HG03103 (cell line): ENCODE data around the gene NELFB.
"Not testable (repeated sequence)": the region's sequence is repeated elsewhere in the genome, so short reads cannot be mapped to it uniquely, and the experiment has no call there.

ENCODE experiments used
- ATAC-seq: cut with Tn5 transposase; IDR thresholded peaks from one replicate; pipeline ENCODE4 v1.9.1; 2021; ENCODE audit warnings: low read depth; ENCODE audit not compliant: unreplicated experiment

Gene NELFB

DNA sequence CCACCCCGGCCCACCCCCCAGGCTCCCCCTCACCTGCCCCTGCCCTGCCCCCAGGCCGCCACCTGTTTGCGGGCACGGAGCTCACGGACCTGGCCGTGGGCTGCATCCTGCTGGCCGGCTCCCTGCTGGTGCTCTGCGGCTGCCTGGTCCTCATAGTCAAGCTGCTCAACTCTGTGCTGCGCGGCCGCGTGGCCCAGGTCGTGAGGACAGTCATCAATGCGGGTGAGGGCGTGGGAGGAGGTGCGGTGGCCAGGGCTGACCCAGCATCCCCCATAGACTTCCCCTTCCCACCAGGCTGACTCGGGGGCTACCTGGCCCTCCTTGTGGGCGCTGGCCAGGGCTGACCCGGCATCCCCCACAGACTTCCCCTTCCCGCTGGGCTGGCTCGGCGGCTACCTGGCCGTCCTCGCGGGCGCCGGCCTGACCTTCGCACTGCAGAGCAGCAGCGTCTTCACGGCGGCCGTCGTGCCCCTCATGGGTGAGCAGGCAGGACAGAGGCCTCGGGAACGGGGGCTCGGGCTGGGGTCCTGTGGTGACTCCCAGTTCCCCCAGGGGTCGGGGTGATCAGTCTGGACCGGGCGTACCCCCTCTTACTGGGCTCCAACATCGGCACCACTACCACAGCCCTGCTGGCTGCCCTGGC, 21.0 kb upstream of the NELFB start:
- no peak for ATAC-seq

DNA sequence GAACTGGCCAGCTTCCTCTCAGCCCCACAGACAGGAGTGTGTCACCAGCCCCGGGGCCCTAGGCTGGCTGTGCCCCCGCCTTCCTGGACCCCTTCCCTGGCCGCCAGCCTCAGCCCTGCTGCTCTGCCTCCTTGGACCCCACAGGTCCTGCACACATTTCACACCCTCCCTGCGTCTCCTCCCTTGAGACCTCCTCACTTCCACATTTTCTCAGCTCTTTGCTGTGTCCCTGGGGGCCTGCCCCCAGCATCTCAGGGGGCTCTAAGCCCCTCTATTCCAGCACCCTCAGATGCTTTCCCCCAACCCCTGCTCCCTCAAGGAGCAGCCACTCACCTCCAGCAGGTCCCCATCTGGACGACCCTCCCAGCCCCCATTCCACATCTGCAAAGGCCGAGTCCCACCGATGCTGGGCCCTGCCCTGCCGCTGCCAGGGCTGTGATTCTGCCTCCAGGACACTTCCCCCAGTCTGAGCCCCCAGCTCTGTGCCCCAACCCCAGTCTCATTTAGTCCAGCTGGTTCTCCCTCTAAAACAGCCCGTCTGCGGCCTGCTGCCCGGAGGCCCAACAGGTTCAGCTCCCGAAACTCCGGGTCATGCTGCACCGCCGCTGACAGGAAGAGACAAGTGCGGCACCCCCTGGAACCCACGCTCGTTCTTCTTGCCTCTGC, 20.2 kb upstream of the NELFB start:
- ATAC-seq: no peak

DNA sequence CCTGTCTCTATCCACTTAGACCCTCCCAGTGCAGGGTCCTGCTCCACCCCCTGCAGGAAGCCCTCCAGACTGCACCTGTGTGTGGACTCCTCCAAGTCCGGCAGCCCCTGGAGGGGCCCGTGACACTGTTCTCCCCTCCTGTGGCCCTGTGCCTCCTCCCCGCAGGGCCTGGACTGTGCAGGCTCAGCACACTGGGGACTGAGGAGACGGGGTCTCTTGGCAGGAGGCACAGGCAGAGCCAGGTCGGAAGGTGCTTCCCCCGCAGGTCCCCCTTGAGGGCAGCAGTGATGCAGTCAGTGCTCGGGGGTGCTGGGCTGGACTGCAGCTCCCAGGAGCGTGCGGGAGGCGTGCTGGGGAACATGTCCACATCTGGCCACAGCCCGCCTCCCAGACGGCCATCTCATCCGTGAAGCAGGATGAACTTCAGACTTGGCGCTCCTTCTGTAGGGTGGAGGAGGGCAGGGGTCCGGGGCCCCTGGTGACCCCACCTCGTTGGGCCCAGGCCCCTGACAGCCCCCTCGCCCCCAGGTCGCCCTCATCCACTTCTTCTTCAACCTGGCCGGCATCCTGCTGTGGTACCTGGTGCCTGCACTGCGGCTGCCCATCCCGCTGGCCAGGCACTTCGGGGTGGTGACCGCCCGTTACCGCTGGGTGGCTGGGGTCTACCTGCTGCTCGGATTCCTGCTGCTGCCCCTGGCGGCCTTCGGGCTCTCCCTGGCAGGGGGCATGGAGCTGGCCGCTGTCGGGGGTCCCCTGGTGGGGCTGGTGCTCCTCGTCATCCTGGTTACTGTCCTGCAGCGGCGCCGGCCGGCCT, 19.5 kb upstream of the NELFB start:
- ATAC-seq: no peak

DNA sequence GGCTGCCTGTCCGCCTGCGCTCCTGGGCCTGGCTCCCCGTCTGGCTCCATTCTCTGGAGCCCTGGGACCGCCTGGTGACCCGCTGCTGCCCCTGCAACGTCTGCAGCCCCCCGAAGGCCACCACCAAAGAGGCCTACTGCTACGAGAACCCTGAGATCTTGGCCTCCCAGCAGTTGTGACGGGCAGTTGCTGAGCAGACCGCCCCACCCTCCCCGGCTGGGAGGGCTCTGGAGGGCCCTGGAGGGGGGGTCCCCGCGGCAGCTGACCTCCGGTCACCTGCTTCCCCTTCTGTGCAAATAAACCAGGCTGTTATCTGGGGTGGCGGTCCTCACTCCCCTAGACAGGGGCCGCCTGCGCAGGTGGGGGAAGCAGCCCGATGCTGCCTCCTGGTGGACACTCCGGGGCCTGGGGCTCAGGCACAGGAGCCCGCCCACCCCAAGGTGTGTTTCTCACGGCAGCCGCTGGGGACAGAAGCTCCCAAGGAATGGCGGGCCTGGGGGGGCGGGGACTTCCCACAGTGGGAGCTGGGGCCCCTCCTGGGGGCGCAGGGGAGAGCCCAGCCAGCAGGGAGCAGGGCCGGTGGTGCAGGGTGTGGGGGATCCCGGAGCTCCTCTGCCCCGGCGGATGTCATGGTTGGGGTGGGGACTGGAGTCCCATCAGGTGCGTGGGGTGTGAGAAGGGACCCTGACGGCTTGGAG, 18.7 kb upstream of the NELFB start:
- ATAC-seq: no peak

DNA sequence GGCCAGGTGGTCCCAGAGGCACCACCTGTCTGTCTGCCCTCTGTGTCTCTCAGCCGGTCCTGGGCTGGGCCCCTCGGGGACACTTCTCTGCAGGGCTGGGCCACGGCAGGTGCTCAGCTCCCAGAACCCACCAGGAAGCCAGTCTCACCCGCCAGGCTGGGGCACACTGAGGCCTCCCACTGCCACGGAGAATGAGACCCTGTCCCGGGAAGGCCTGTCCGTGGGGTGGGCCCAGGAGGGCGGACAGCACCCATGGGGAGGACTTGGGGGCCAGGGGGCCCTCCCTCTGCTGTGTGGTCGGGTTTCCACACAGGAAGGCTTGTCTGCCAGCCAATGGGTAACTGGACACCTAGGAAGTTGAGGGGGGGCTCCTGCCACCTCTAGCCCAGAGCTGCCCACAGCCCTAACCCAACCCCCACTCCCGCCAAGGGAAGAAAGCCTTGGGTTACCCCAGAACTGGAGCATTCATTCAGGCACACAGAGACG, 18.1 kb upstream of the NELFB start:
- no peak for ATAC-seq

DNA sequence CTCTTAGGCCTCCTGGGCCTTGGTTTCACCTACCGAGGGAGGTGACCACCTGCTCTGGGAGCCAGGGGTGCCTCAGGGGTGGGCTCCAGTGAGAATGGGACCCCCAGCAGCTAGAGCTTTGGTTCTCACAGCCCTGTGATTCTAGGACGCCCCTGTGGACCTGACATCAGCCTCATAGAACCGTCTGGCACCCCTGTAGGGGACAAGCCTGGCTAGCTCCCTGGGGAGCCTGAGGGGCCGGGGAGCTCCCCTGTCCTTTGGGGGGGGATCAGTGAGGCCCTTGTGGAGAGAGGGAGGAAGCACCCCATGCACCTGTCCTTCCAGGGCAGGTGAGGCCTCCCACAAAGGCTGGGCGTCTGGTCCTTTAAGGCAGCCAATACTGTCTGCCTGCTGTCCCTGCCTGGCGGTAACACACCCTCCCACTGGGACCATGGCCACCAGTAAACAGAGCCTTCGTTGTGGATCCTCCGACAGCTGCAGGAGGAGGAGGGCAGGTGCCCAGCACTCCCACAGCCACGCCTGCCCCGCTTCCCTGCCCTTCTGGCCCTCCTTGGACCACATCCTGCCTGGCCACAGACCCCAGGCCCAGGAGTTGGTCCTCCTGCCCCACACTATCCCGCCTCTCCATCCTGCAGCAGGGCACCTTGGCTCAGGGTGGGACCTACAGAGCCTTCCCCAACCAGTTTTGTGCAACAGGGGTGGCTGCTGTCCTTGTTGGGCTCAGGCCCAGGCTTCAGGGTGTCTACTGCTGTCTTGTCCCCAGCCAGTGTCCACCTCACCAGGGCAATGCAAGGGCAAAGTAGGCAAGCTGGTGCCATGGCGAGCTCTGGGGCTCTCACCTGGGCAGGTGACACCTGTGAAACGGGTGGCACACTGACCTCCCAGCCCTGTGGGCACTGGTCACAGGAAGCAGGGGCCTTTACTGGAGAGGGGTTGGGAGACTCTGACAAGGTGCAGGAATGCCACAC, 17.1 kb upstream of the NELFB start:
- no peak for ATAC-seq

DNA sequence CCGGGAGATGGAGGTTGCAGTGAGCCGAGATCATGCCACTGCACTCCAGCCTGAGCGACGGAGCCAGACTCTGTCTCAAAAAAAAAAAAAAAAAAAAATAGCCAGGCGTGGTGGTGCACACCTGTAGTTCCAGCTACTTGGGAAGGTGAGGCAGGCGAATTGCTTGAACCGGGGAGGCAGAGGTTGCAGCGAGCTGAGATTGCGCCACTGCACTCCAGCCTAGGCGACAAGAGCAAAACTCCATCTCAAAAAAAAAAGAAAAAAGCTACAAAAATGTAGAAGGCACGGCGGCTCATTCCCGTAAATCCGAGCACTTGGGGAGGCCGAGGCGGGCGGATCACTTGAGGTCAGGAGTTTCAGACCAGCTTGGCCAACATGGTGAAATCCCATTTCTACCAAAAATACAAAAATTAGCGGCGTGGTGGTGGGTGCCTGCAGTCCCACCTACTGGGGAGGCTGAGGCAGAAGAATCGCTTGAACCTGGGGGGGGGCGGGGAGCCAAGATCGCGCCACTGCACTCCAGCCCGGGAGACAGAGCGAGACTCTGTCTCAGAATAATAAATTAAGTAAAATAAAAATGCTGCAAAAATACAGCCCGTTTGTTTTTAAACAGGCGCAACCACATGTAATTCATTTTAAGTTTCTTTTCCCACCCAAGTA, 15.5 kb upstream of the NELFB start:
- not testable (repeated sequence) for ATAC-seq

DNA sequence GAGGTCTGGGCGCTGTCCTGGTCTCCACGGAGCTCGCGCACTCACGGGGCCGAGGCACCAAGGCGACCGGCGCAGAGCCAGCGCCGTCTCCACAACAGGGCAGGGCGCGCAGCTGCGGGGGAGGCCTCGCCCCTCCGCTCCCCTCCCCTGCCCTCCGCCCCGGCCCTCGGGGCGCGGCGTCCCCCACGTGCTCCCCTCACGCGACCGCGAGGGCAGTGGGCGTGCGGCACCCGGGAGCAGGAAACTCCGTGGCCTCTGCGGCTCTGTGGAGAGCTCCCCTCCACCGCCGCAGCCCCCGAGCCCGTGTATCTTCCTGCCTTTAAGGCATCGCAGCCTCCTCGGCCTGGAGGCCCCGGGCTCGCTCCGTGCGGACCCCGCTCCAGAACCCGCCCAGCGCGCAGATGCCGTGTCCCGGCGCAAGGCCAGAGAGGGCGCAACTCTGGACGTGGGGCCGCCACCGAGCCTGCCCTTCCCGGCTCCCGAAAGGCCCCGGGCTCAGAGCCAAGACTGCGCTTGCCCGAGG, 14.7 kb upstream of the NELFB start:
- ATAC-seq: peak; percentile 15

DNA sequence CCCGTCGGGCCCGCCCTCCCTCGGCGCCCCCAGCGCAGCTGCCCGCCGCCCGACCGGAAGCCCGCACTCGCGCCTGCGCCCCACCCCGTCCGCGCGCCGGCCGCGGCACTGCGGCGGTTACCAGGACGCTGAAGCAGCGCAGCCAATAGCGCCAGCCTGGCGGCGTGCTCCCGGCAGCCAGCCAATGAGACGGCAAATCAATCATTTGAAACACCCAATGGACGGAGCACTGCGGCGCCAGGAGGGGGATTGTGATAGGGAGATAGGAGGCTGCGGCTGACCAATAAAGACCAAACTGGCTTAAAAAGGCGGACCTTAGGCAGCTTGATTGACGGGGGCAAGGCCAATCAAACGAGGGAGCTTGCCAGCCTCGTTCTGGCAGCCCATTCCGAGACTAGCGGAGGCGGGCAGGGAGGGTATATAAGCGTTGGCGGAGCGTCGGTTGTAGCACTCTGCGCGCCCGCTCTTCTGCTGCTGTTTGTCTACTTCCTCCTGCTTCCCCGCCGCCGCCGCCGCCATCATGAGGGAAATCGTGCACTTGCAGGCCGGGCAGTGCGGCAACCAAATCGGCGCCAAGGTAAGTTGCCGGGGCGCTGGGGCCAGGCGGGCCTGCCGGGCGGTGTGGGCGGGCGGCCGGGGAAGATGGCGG, 14.2 kb upstream of the NELFB start, which contains the start of gene TUBB4B:
Gene TUBB4B (plus strand): TSS at position 447 of the 649 bp plus-strand sequence. CDS start 74 bp downstream, at position 521.
- ATAC-seq: peak; percentile 72

DNA sequence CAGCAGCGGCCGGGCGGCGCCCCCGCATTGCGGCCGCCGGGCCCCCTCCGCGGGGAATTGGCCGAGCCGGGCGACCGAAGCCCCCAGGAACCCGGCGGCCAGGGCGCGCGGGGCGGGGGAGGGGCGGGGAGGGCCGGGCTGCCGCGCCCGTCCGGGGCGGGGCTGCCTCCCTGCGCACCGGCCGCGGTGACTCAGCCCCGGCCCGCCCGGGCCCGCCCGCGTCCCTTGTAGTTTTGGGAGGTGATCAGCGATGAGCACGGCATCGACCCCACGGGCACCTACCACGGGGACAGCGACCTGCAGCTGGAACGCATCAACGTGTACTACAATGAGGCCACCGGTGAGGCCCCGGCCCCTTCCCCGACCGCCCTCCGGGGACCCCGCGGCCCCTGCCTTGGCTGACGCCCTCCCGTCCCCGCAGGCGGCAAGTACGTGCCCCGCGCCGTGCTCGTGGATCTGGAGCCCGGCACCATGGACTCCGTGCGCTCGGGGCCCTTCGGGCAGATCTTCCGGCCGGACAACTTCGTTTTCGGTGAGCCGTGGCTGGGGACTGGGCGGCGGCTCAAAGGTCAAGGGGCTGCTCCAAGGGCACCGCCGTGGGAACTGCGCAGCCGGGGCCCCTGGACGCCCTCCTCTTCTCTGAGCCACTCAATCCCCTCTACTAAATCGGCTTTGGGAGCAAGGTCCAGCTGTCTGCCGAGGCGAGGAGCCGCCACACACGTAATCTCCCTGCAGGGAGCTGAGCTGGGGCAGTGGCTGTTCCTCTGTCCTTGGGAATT, 13.4 kb upstream of the NELFB start:
- no peak for ATAC-seq

DNA sequence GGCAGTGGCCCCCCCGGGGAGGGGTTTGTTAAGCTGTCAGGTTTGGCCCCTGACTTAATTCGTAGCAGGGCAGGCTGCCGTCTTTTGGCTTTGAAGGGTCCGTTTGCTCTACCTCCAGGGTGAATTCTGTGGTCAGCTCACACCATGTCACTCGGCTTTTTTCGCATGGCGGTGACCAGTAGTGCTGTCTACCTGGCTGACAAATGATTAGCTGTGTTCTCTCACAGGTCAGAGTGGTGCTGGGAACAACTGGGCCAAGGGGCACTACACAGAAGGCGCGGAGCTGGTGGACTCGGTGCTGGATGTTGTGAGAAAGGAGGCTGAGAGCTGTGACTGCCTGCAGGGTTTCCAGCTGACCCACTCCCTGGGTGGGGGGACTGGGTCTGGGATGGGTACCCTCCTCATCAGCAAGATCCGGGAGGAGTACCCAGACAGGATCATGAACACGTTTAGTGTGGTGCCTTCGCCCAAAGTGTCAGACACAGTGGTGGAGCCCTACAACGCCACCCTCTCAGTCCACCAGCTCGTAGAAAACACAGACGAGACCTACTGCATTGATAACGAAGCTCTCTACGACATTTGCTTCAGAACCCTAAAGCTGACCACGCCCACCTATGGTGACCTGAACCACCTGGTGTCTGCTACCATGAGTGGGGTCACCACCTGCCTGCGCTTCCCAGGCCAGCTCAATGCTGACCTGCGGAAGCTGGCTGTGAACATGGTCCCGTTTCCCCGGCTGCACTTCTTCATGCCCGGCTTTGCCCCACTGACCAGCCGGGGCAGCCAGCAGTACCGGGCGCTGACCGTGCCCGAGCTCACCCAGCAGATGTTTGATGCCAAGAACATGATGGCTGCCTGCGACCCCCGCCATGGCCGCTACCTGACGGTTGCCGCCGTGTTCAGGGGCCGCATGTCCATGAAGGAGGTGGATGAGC, 12.6 kb upstream of the NELFB start:
- ATAC-seq: no peak

DNA sequence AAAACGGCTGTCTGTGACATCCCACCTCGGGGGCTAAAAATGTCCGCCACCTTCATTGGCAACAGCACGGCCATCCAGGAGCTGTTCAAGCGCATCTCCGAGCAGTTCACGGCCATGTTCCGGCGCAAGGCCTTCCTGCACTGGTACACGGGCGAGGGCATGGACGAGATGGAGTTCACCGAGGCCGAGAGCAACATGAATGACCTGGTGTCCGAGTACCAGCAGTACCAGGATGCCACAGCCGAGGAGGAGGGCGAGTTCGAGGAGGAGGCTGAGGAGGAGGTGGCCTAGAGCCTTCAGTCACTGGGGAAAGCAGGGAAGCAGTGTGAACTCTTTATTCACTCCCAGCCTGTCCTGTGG, 11.9 kb upstream of the NELFB start:
- ATAC-seq: not testable (repeated sequence)

DNA sequence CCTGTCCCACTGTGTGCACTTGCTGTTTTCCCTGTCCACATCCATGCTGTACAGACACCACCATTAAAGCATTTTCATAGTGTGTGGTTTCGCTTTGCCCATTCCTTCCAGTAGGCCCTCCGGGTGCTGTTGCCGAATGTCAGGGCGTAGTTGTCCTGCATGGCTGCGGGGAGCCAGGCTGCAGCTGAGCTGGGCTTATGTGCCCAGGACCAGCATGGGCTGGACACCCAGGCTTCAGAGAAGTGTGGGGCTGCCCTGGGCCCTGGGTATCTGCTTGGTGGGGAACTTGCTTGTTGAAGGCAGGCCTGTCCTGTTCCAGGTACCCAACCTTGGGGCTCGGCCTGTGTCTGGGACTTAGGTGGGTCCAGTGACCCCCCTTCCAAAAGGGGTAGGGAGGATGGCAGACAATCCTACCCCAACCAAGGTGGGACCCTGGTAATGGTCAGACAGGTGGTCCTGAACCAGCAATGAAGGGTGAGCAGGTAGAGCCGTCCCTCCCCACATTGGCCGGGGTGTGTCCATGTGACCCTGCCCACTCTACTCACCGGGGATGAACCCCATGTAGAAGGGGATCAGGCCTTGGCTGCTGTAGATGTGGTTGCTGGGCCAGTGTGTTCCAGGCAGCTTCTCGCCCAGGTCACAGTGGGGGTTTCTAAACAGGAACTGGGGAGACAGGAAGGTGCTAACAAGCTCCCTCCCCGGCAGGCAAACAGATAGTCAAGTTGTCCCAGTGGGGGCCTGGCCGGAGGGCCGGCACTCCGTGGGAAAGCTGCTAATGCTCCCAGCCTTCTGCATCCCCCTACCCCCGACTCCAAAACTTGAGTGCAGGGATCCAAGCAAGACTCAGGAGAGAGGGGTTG, 11.3 kb upstream of the NELFB start:
- ATAC-seq: no peak

DNA sequence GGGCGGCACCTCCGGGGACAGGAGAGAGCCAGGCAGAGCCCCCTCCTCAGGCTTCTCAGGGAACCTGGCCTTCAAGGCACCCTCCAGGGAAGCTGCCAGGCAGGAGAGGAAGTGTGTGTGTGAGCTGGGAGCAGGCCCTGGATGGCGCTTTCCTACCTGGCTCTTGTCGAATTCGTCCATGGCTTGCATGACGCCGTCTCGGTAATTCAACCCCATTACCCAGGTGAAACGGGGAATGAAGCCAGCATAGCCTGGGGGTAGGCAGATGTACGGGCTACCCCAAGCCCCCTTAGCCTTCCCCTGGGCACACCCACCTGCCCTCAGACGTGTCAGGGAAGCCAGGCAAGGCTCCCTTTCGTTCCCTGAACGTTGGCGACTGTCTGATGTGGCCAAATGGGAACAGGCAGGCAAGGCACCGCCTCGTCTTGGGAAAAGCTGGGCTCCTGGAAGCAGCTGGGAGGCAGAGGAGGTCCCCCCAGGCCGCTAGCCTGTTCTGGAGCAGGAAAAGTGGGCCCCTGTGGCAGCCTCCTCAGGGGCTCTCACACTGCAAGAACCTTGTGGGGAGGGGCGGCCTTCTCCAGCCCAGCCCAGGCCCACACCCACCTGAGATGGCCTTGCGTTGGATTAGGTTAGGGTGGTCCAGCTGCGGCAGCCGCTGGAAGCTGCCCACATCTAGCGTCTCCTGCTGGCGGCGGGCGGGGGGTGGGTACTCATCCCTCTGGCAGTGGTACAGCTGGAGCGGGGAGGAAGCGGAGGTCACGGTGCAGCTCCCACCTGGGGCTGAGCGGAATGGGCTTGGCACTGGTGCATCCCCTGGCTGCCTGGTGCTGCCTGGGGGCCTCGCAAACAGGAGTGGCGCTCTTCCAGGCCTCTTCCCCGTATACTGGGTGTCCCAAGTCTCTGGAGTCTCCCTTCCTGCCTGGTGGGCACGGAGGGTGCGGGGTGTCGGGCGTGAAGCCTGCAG, 10.4 kb upstream of the NELFB start:
- no peak for ATAC-seq
